IMR-90 (cell line): ENCODE data around the gene KLHL9. TPM values are rescaled to one million over a fixed set of nuclear protein-coding genes. Genes with fewer than 3 reads are reported as not detected.

ENCODE experiments used
- ATAC-seq: fragments of 200-7000 bp; cut with Tn5 transposase; 2 replicates; pipeline ENCODE4 v1.9.1; 2020; ENCODE audit warnings: low read depth, mild to moderate bottlenecking, moderate library complexity
- BruUV-seq: library from RNA; stranded (reverse); fragments of 400-500 nt; replicated peaks from 2 replicates; lab custom pipeline; 2021; lab: Mats Ljungman, UMichigan
- CTCF ChIA-PET: fragments of 300-600 bp; formaldehyde crosslinking; extraction: SDS; loops from one replicate; lab custom pipeline; 2021; ENCODE audit warnings: antibody characterized with exemption; lab: Yijun Ruan, JAX
- POLR2A ChIA-PET: fragments of 300-600 bp; sonication (Branson Sonifier 250); formaldehyde crosslinking; loops from one replicate; lab custom pipeline; 2022; ENCODE audit warnings: antibody characterized with exemption; ENCODE audit not compliant: unreplicated experiment; lab: Charles Lee
- DNase-seq: peaks from one replicate; pipeline ENCODE4 v3.0.0; 2013
- H2AFZ ChIP-seq: replicated peaks from 2 replicates; pipeline ENCODE3; 2013; ENCODE audit warnings: low read length, mild to moderate bottlenecking; ENCODE audit not compliant: poor library complexity
- H2AK5ac ChIP-seq: 2 replicates; pipeline ENCODE4 v1.6.1; 2013; ENCODE audit warnings: low read depth, low read length, inconsistent platforms
- H2AK9ac ChIP-seq: replicated peaks from 2 replicates; pipeline ENCODE3; 2013; ENCODE audit warnings: mild to moderate bottlenecking, low read depth, low read length, moderate library complexity; ENCODE audit not compliant: poor library complexity
- H2BK120ac ChIP-seq: 2 replicates; pipeline ENCODE4 v1.6.1; 2013; ENCODE audit warnings: low read depth, low read length, inconsistent platforms
- H2BK15ac ChIP-seq: 3 replicates; pipeline ENCODE4 v1.6.1; 2013; ENCODE audit warnings: low read depth, low read length, inconsistent platforms
- H2BK20ac ChIP-seq: 2 replicates; pipeline ENCODE4 v1.6.1; 2013; ENCODE audit warnings: low read depth, mild to moderate bottlenecking, inconsistent platforms, low read length, moderate library complexity
- H2BK5ac ChIP-seq: 2 replicates; pipeline ENCODE4 v1.6.1; 2013; ENCODE audit warnings: mild to moderate bottlenecking, low read depth, low read length, inconsistent platforms; ENCODE audit not compliant: poor library complexity, severe bottlenecking
- H3K14ac ChIP-seq: replicated peaks from 2 replicates; pipeline ENCODE4 v1.6.1; 2013; ENCODE audit warnings: low read depth, low read length, inconsistent platforms
- H3K18ac ChIP-seq: 2 replicates; pipeline ENCODE4 v1.6.1; 2013; ENCODE audit warnings: low read depth, low read length, control low read depth
- H3K23ac ChIP-seq: 2 replicates; pipeline ENCODE4 v1.6.1; 2013; ENCODE audit warnings: low read depth, low read length, inconsistent platforms
- H3K27ac ChIP-seq: 2 replicates; pipeline ENCODE4 v1.5.1; 2013; ENCODE audit warnings: mild to moderate bottlenecking, control low read depth, low read length; ENCODE audit not compliant: insufficient read depth
- H3K27me3 ChIP-seq: 2 replicates; pipeline ENCODE4 v1.6.1; 2013; ENCODE audit warnings: low read length; ENCODE audit not compliant: control insufficient read depth, insufficient read depth
- H3K36me3 ChIP-seq: 2 replicates; pipeline ENCODE4 v1.6.1; 2013; ENCODE audit warnings: low read length, mixed read lengths; ENCODE audit not compliant: control insufficient read depth, insufficient read depth
- H3K4ac ChIP-seq: 2 replicates; pipeline ENCODE4 v1.6.1; 2013; ENCODE audit warnings: low read depth, low read length, inconsistent platforms
- H3K4me1 ChIP-seq: 2 replicates; pipeline ENCODE4 v1.6.1; 2013; ENCODE audit warnings: low read length, mixed read lengths; ENCODE audit not compliant: control insufficient read depth, insufficient read depth
- H3K4me2 ChIP-seq: 2 replicates; pipeline ENCODE4 v1.6.1; 2013; ENCODE audit warnings: low read depth, mild to moderate bottlenecking, control low read depth, low read length, moderate library complexity
- H3K4me3 ChIP-seq: 2 replicates; pipeline ENCODE4 v1.5.1; 2013; ENCODE audit warnings: low read depth, mild to moderate bottlenecking, control low read depth, low read length, moderate library complexity; ENCODE audit not compliant: insufficient read depth
- H3K56ac ChIP-seq: 2 replicates; pipeline ENCODE4 v1.6.1; 2013; ENCODE audit warnings: low read length, inconsistent platforms; ENCODE audit not compliant: insufficient read depth; ENCODE audit errors: extremely low read depth
- H3K79me1 ChIP-seq, 2 experiments: 2 replicates each; pipeline ENCODE4 v1.6.1; 2013; ENCODE audit warnings: low read length in 2 of 2, inconsistent platforms in 1 of 2, low read depth in 1 of 2
- H3K9ac ChIP-seq: 2 replicates; pipeline ENCODE4 v1.6.1; 2013; ENCODE audit warnings: low read depth, low read length, control low read depth
- H3K9me1 ChIP-seq: 2 replicates; pipeline ENCODE4 v1.6.1; 2013; ENCODE audit warnings: low read length, inconsistent platforms; ENCODE audit not compliant: insufficient read depth
- H3K9me3 ChIP-seq: 2 replicates; pipeline ENCODE4 v1.6.1; 2013; ENCODE audit warnings: low read length; ENCODE audit not compliant: control insufficient read depth, insufficient read depth
- H4K20me1 ChIP-seq: 2 replicates; pipeline ENCODE4 v1.6.1; 2013; ENCODE audit warnings: low read length, inconsistent platforms; ENCODE audit not compliant: insufficient read depth
- H4K5ac ChIP-seq: 2 replicates; pipeline ENCODE4 v1.6.1; 2013; ENCODE audit warnings: mild to moderate bottlenecking, low read depth, low read length, control low read depth
- H4K8ac ChIP-seq, 2 experiments: 2 replicates each; pipeline ENCODE4 v1.6.1; 2013; ENCODE audit warnings: low read depth in 2 of 2, low read length in 2 of 2, control low read depth in 1 of 2, inconsistent platforms in 1 of 2
- H4K91ac ChIP-seq: 2 replicates; pipeline ENCODE4 v1.6.1; 2013; ENCODE audit warnings: low read depth, low read length, inconsistent platforms; ENCODE audit not compliant: insufficient read depth
- BHLHE40 ChIP-seq: fragments of 150-350 bp; IDR thresholded peaks from 2 replicates; pipeline ENCODE4 v1.6.1; 2016; ENCODE audit warnings: mild to moderate bottlenecking, low read depth, low read length
- CEBPB ChIP-seq: IDR thresholded peaks from 2 replicates; pipeline ENCODE4 v1.6.1; 2012; ENCODE audit warnings: low read depth, low read length, improper control_type of control experiment
- CHD1 ChIP-seq: IDR thresholded peaks from 2 replicates; pipeline ENCODE4 v1.6.1; 2012; ENCODE audit warnings: low read depth, low read length, improper control_type of control experiment
- FOS ChIP-seq: fragments of 150-350 bp; IDR thresholded peaks from 2 replicates; pipeline ENCODE4 v1.6.1; 2016; ENCODE audit warnings: low read depth, low read length
- MAFK ChIP-seq: IDR thresholded peaks from 2 replicates; pipeline ENCODE4 v1.6.1; 2012; ENCODE audit warnings: low read depth, low read length, improper control_type of control experiment
- MAZ ChIP-seq: IDR thresholded peaks from 2 replicates; pipeline ENCODE4 v1.6.1; 2012; ENCODE audit warnings: low read depth, mild to moderate bottlenecking, low read length, improper control_type of control experiment, moderate library complexity, borderline replicate concordance
- NFE2L2 ChIP-seq: fragments of 150-350 bp; IDR thresholded peaks from 2 replicates; pipeline ENCODE4 v1.6.1; 2016; ENCODE audit warnings: low read depth, mild to moderate bottlenecking, low read length
- POLR2A ChIP-seq: IDR thresholded peaks from 2 replicates; pipeline ENCODE4 v1.6.1; 2012; ENCODE audit warnings: mild to moderate bottlenecking, low read depth, low read length
- RAD21 ChIP-seq: IDR thresholded peaks from 2 replicates; pipeline ENCODE4 v1.6.1; 2012; ENCODE audit warnings: low read length, improper control_type of control experiment
- RCOR1 ChIP-seq: IDR thresholded peaks from 2 replicates; pipeline ENCODE4 v1.6.1; 2012; ENCODE audit warnings: mild to moderate bottlenecking, low read length, improper control_type of control experiment; ENCODE audit not compliant: insufficient replicate concordance
- RFX5 ChIP-seq: IDR thresholded peaks from 2 replicates; pipeline ENCODE4 v1.8.0; 2012; ENCODE audit warnings: low read depth, mild to moderate bottlenecking, low read length, moderate library complexity
- SMC3 ChIP-seq: fragments of 150-350 bp; IDR thresholded peaks from 2 replicates; pipeline ENCODE4 v1.6.1; 2016; ENCODE audit warnings: low read depth, mild to moderate bottlenecking, antibody characterized with exemption, low read length, moderate library complexity
- whole genome bisulfite sequencing, 2 experiments: methylation state at CpG; one replicate each; pipeline versions ENCODE4 v1.1.5 to v1.1.7; 2013; ENCODE audit warnings: missing lambda C conversion rate in 2 of 2; ENCODE audit not compliant: insufficient read length in 1 of 2; ENCODE audit errors: extremely low coverage in 2 of 2; 5-methylcytosine and 5-hydroxymethylcytosine counted together
- dilution Hi-C: fragments of 300-500 bp; cut with HindIII; formaldehyde crosslinking; loops from one replicate; pipeline ENCODE4 v1.14.3; 2018; ENCODE audit warnings: low sequenced_read_pairs; ENCODE audit not compliant: unreplicated experiment
- in situ Hi-C: fragments of 300-500 bp; cut with MboI; formaldehyde crosslinking; loops from 3 replicates; pipeline ENCODE4 v1.14.3; 2019; ENCODE audit warnings: low sequenced_read_pairs, inconsistent platforms, mixed read lengths
- intact Hi-C: fragments of 100-400 bp; cut with micrococcal nuclease; formaldehyde crosslinking; loops from 2 replicates; pipeline ENCODE4 v1.10.0; 2022
- polyA plus RNA-seq, 3 experiments: library from polyadenylated mRNA; depleted of rRNA; stranded (reverse); fragments of >200 nt; gene quantifications; 2 replicates each; pipeline ENCODE4 v1.2.3, GENCODE V29; 2012; ENCODE audit warnings: low replicate concordance in 1 of 3
- total RNA-seq: library from RNA; depleted of rRNA; stranded (reverse); fragments of >200 nt; gene quantifications from 2 replicates; pipeline ENCODE4 v1.2.3, GENCODE V29; 2012
- TF ChIP-seq, protein P1 (sequence below): fragments of 150-350 bp; IDR thresholded peaks from 2 replicates; pipeline ENCODE4 v1.6.1; 2016; ENCODE audit warnings: low read depth, mild to moderate bottlenecking, low read length, moderate library complexity, borderline replicate concordance
- TF ChIP-seq, protein P2 (sequence below): fragments of 150-350 bp; IDR thresholded peaks from 2 replicates; pipeline ENCODE4 v1.6.1; 2017; ENCODE audit warnings: mild to moderate bottlenecking, antibody characterized with exemption, low read length, low read depth

Gene KLHL9
- total and polyA plus RNA-seq, 2 of the 4 experiments (the other 2 are of a cell fraction) = 12.9 to 46.4 TPM

DNA sequence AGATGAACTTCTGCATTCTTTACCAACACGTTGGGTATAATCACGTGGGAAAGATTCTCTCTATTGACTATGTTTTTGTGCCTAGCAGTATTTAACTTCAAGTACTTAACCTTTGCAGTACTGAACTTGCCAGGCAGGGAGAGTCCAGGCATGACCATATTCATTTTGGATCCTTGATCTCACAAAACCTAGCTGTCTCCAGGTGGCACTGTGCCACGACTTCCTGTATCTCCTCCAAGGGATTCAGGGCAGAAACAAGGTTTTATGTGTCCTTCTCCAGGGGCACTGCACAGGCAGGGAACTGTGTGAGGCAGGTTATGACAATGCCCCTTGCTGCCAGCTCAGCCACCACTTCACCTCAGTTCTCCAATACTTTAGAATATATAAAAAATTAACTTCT is 18.3 kb downstream of the KLHL9 start (continued):
- TF ChIP-seq SMC3 (no peak), CHD1 (no peak)

DNA sequence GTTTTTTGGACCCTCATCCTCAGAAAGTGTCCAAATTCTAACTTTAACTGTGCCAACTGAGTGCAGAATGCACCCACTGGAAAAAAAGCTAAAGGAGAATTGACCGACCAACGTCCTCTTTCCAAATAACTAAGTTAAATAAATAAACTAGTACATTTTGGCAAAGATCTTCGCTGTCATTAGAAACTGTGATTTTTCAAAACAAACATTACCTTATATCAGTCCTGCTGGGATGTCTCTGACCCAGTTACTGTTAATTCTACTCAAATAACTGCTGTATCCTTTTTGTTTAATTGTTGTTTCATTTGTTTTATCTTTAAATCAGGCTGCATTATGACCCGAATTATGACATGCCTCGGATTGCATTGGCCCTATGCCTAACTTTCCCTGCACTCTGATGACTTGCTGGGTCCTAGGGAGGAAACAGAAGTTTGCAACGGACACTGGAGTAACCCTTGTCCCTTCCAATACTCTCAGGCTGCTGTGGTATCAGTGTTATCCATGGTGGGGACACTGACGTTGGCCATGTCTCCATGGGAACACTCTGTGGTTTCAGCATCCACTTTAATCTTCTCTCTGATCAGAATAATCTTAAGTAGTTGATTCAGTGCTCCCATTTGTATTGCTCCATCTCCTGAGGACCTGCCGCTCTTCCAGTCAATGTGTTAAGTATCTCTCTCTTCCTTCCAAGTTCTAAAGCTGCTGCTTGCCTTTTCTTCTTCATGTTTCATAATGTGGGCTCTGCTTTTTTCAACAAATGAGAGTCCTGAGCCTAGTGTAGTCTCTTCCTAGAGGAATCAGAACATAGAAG is 19.0 kb downstream of the KLHL9 start:
- Histone ChIP-seq H2AK9ac (no peak overlapping the region), H3K14ac (no peak overlapping the region), H3K9ac (no peak overlapping the region), H2BK20ac (no peak overlapping the region), H3K56ac (no peak overlapping the region), H3K18ac (no peak overlapping the region), H4K20me1 (no peaks in the 10 kb centered on the region), H3K23ac (no peak overlapping the region), H2BK15ac (no peak overlapping the region), H3K9me3 (no peaks in the 10 kb centered on the region), H2BK5ac (no peak overlapping the region), H3K36me3 (peaks cover 2% of the 10 kb centered on the region; the same call in 1 of the 2 replicates), H4K91ac (no peak overlapping the region), H3K27me3 (peaks cover 6% of the 10 kb centered on the region), H3K4me1 (peaks cover 2% of the 10 kb centered on the region; the same call in 1 of the 2 replicates), H3K4me2 (no peak overlapping the region), H3K4me3 (no peak overlapping the region), H4K5ac (no peak overlapping the region), H3K79me1 (no peaks in the 10 kb centered on the region; a peak in 1 of 4 replicates), H2BK120ac (no peak overlapping the region), H3K9me1 (no peaks in the 10 kb centered on the region), H3K4ac (no peak overlapping the region), H3K27ac (no peak overlapping the region), H2AK5ac (no peak overlapping the region), H4K8ac (no peak overlapping the region), H2AFZ (no peak overlapping the region)
- dilution Hi-C loops (no loop called here), intact Hi-C loops (no loop called here), in situ Hi-C loops (loop anchor here (25.0 kb wide), 1 partner anchor 946 kb away; no protein-coding TSS in a partner anchor)
- BruUV-seq = no TSS peak
- 100% methylated on average over 1 of the region's 8 CpGs; no CpG with 5 or more reads in 1 of the 2 experiments for WGBS, 2 experiments
- ChIA-PET POLR2A (no interaction called here), CTCF (no interaction called here)
- DNase-seq (no peak), ATAC-seq (no peak; the same call in 1 of the 2 replicates)
- TF ChIP-seq SMC3 = no peak
- no peak for TF ChIP-seq RCOR1
- TF ChIP-seq CHD1 = no peak
- TF ChIP-seq, protein P1, sequence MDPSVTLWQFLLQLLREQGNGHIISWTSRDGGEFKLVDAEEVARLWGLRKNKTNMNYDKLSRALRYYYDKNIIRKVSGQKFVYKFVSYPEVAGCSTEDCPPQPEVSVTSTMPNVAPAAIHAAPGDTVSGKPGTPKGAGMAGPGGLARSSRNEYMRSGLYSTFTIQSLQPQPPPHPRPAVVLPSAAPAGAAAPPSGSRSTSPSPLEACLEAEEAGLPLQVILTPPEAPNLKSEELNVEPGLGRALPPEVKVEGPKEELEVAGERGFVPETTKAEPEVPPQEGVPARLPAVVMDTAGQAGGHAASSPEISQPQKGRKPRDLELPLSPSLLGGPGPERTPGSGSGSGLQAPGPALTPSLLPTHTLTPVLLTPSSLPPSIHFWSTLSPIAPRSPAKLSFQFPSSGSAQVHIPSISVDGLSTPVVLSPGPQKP = no peak
- TF ChIP-seq MAFK = no peak
- TF ChIP-seq RFX5 = no peak
- TF ChIP-seq CEBPB = no peak
- no peak for TF ChIP-seq BHLHE40
- TF ChIP-seq MAZ = no peak
- no peak for TF ChIP-seq NFE2L2
- TF ChIP-seq FOS = no peak
- TF ChIP-seq POLR2A = no peak
- TF ChIP-seq RAD21 = no peak
- TF ChIP-seq, protein P2, sequence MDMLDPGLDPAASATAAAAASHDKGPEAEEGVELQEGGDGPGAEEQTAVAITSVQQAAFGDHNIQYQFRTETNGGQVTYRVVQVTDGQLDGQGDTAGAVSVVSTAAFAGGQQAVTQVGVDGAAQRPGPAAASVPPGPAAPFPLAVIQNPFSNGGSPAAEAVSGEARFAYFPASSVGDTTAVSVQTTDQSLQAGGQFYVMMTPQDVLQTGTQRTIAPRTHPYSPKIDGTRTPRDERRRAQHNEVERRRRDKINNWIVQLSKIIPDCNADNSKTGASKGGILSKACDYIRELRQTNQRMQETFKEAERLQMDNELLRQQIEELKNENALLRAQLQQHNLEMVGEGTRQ = no peak
